GM12801 (cell line): ENCODE measurements around the gene TENM4.

ENCODE experiments used
- CTCF ChIP-seq: IDR thresholded peaks from one replicate; pipeline ENCODE4 v1.5.1; 2011; ENCODE audit warnings: control low read depth; ENCODE audit not compliant: insufficient read length; ENCODE audit errors: extremely low read depth

TENM4 gene

GRCh38 chr11:78641541-78641940 is 799.3 kb downstream of the TENM4 start:
- no peak for TF ChIP-seq CTCF

GRCh38 chr11:78638704-78639380 is 802.0 kb downstream of the TENM4 start:
- TF ChIP-seq CTCF, result no peak

GRCh38 chr11:78635814-78636506 is 804.9 kb downstream of the TENM4 start:
- no peak for TF ChIP-seq CTCF

GRCh38 chr11:78633516-78634310 is 807.1 kb downstream of the TENM4 start:
- TF ChIP-seq CTCF, result no peak

- no peak for TF ChIP-seq CTCF
These were observed 810.1 kb downstream of the TENM4 start for GRCh38 chr11:78630561-78631303.

- no peak for TF ChIP-seq CTCF
These were observed 810.7 kb downstream of the TENM4 start for GRCh38 chr11:78630155-78630554.

- TF ChIP-seq CTCF, result no peak
These were observed 818.2 kb downstream of the TENM4 start for GRCh38 chr11:78622666-78623065.
